NOMO-1 (cell line): ENCODE results near the gene MAP4K4.

ENCODE experiments used
- DNase-seq, 2 experiments: peaks; one replicate each; lab custom pipeline; 2025; ENCODE audit not compliant: unreplicated experiment in 2 of 2; lab: John Stamatoyannopoulos, UW

The MAP4K4 gene

DNA sequence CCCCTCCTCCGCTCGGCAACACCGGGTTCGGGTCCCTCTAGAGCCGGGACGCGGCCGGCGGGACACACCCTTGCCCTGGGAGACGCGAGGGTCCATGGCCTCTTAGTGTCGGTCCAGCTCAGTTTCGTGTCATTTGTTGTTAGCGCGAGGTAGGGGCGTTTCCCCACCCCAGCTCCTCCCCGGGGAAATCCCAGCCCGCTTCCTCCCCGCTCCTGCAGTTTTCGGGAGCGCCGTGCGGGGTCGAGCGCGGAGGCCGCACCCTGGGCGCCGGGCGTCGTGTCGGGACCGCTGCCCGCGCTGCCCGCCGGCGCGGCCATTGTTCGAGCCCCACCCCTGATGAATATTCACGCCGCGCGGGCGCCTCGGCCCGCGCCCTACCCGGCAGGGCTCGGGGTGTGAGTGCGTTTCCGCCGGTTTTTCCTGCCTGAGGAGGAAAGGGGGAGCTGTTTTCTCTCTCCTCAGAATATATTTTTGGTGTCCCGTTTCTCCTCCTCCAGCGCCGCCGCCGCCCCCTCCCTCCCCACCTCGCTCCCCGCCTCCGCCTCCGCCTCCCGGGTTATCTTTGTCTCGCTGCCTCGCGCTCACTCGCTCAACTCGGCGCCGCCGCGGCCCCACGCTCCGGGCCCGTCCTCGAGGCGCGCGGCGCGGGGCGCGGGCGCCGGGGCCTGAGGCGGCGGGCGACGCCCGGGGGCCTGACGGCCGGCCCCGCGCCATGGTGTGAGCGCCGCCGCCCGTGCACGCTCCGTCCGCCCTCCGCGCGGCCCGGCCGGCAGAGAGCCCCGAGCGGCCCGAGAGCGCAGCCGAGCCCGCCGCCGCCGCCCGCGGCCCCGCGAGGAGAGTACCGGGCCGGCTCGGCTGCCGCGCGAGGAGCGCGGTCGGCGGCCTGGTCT lies at the start of gene MAP4K4:
Gene MAP4K4 (plus strand): TSS at position 584 of the 890 bp plus-strand sequence. CDS start 374 bp downstream, outside the sequence.
- peak; percentile 72 to 81 for DNase-seq

- DNase-seq = no peak
These were observed 44.0 kb upstream of the MAP4K4 start for GRCh38 chr2:101653469-101653868.

- no peak for DNase-seq
These were observed 41.6 kb upstream of the MAP4K4 start for GRCh38 chr2:101655702-101656422.

DNA sequence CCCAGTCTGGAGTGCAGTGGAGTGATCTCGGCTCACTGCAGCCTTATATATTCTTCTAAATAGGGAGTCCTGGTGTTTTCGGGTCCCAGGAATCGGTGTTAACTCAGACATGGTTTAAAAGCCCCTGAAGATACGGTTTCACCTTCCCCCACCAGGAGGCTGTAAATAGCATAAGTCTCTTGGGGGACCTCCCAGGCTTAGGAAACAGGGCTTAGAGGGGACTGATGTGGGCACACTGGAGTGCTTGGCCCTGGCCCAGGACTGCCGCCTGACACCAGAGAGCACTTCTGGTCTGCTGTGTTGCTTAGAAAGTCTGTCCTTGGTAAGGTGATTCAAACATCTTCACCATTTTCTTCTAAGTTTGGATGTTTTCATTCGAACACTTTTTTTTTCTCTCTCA lies 39.7 kb upstream of the MAP4K4 start:
- DNase-seq = no peak

- DNase-seq = no peak
These were observed 39.1 kb upstream of the MAP4K4 start for GRCh38 chr2:101658387-101658786.

- DNase-seq = no peak
These were observed 32.2 kb upstream of the MAP4K4 start for GRCh38 chr2:101665312-101665711.

- no peak for DNase-seq
These were observed 29.7 kb upstream of the MAP4K4 start for GRCh38 chr2:101667823-101668222.

- no peak for DNase-seq
These were observed 25.5 kb upstream of the MAP4K4 start for GRCh38 chr2:101672047-101672446.

DNA sequence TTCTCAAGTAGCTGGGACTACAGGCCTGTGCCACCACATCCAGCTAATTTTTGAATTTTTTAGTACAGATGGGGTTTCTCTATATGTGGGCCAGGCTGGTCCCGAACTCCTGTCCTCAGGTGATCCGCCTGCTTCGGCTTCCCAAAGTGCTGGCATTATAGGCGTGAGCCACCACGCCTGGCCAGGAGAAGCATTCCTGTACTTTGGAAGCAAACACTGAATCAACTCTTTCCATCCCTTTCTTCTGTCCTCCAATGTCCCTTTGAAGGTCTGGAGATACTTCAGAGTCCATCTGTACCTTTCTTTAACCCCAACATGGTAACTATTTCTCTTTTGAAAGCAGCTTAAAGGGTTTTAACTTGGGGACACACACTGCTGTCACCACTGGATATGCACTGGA lies 23.6 kb upstream of the MAP4K4 start:
- no peak for DNase-seq

DNA sequence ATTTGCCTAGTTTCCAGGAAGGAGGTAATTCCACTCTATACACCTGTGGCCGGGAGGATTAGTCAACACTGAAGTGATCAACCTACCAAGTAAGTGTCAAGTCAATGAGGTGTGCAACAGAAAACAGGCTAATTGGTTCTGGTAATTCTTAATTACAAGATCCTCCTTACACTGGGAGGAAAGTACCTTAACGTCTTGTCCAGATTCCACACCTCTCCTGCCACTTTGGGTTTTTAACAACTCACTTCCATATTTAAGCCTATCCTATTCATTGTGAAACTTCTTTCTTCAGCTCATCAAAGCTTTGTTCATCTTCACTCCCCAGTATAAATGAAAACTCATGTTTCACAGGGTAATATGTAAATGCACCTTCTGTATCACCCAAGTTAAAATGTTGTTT lies 22.0 kb upstream of the MAP4K4 start:
- DNase-seq = no peak

GRCh38 chr2:101676674-101677073 lies 20.8 kb upstream of the MAP4K4 start:
- DNase-seq = no peak

GRCh38 chr2:101677658-101678057 lies 19.8 kb upstream of the MAP4K4 start:
- DNase-seq = peak in 1 of 2 experiments; percentile 26

- no peak for DNase-seq
These were observed 19.1 kb upstream of the MAP4K4 start for GRCh38 chr2:101678379-101678778.

DNA sequence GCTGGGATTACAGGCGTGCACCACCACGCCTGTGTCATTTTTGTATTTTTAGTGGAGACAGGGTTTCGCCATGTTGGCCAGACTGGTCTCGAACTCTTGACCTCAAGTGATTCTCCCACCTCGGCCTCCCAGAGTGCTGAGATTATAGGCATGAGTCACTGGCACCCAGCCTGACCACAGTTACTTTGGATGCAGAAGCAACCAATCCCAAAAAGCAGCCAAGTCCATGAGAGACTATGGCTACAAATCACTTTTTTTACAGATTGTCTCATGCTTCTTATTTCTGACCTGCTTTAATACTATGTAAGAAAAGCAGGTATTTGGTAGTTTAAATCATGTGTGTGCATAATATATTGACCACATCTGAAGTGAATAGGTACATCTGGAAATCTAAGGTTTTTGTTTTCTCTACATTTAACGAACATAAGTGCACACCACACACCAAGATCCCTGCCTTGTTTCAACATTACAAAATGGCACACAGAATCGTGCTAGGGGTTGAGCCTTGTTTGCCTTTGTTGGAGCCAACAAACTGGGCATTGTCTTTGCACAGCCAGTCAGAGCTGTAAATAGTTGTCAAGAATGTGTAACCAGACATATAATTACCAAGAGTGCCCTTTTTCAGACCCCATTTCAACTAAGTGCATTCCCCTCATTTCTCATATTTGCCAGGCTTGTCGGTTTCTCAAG lies 18.3 kb upstream of the MAP4K4 start:
- no peak for DNase-seq

DNA sequence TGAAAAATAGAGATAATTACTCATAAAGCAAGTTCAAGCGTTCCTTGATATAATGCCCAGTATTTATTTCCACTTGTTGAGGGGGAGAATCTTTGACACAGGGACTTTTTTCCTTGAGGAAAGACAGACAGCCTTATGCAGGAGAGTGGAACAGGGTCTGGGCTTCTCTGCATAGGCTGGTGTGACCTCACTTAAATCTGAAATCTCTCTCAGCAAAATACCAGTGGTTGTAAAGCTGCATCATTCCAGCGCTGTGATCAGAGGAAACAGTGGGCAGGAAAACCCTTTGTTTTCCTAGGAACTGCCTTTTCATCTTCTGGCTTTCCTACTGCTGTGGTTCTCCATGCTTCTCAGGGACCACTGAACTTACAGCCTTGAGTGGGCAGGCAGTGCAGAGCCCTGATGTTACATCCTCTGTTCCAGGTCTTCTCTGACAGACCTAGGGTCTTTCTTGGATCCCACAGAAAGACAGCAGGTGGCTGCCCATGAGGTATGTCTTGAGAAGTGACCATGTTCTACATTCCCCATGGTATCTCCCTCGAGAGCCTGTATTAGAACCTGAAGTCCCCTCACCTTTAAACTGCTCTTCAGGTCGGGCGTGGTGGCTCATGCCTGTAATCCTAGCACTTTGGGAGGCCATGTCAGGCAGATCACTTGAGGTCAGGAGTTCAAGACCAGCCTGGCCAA lies 17.6 kb upstream of the MAP4K4 start:
- no peak for DNase-seq

GRCh38 chr2:101682311-101682710 lies 15.2 kb upstream of the MAP4K4 start:
- DNase-seq = no peak

- DNase-seq = no peak
These were observed 13.2 kb upstream of the MAP4K4 start for GRCh38 chr2:101684313-101684712.

- no peak for DNase-seq
These were observed 9.2 kb upstream of the MAP4K4 start for GRCh38 chr2:101688261-101688660.

DNA sequence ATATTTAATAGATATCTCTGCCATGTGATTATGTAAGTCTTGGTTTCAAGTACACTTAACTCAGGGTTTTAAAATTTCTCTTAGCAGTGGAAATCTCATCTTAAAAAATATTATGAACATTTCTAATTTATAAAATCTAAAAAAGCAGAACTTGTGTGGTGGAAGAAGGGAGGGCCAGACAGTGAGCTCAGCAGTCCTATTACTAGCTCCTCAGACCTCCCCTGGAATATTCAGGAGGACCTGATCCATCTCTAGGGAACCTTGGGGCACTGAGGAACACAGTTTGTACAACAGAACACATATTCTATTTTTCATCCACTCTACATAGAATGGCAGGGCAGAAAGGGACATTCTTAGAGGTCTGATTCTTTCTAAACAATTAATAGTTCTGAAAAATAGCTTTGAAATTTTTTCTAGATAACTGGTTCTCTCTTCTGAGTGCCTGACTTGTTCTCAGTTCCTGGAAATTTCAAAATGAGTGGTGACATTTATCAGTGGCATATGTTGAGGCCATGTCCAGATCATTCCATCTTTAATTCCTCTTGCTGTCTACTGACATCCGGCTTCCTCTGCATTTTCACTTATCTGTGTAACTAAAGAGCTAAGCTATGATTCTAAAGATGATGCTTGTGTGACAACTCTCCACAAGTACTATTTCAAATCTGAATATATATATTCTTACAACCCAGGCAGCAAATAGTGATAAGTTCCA lies 8.2 kb upstream of the MAP4K4 start:
- DNase-seq = no peak

DNA sequence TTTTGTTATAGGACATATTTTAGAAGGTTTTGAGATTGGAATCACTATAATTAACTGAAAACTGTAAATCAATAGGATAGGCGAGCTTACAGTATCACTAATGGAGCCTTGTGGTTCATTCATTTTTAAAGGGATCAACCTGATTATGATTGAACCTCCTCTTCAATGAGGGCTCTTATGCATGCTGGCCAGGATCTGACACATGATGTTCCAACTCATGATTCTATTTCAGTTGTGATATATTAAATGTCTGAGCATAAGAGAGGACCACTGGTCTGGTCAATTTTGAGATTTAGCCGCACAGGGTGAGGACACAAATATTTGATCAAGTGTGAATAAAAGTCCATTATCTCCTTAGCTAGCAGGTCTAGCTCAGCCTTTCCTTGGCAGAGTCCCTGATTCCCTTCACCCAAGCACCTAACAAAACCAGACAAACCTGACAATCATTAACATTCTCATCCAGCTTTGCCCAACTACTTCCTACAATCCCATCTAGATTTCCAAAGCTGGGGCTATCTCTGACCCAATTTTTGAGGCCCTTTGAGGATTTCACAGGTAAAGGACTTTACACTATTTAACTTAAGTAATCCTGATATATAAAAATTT lies 6.9 kb upstream of the MAP4K4 start:
- no peak for DNase-seq
